HCT116 (cell line): ENCODE data around the gene ASIC5.

Experiments used
- CEBPB ChIP-seq: IDR thresholded peaks from 2 replicates; pipeline ENCODE4 v1.6.1; 2012; ENCODE audit warnings: low read depth
- ELF1 ChIP-seq: IDR thresholded peaks from 2 replicates; pipeline ENCODE4 v1.6.1; 2012; ENCODE audit warnings: low read depth, borderline replicate concordance
- EZH2 ChIP-seq: fragments of 200-600 bp; sonication (generic); IDR thresholded peaks from 2 replicates; pipeline ENCODE4 v1.6.1; 2017; ENCODE audit warnings: antibody characterized with exemption, mixed run types
- POLR2A ChIP-seq: IDR thresholded peaks from 2 replicates; pipeline ENCODE4 v1.7.0; 2011; ENCODE audit warnings: borderline replicate concordance; ENCODE audit not compliant: insufficient read depth, insufficient read length; ENCODE audit errors: extremely low read depth
- RAD21 ChIP-seq: IDR thresholded peaks from 2 replicates; pipeline ENCODE4 v1.6.1; 2012; ENCODE audit warnings: low read depth, mild to moderate bottlenecking
- SIN3A ChIP-seq: IDR thresholded peaks from 2 replicates; pipeline ENCODE4 v1.6.1; 2012; ENCODE audit warnings: low read depth
- SRF ChIP-seq: IDR thresholded peaks from 2 replicates; pipeline ENCODE4 v1.6.1; 2012; ENCODE audit warnings: low read depth
- TF ChIP-seq, protein P1 (sequence below), 3 experiments: fragments of 200-600 bp in 1 of 3; sonication (generic) in 1 of 3; IDR thresholded peaks in 2 of 3; conservative IDR thresholded peaks in 1 of 3; 2 replicates each; pipeline ENCODE4 v1.5.1; 2012 to 2017; ENCODE audit warnings: low read depth in 2 of 3, low read length in 2 of 3, antibody characterized with exemption in 1 of 3, borderline replicate concordance in 1 of 3, control low read depth in 1 of 3, mild to moderate bottlenecking in 1 of 3, mixed read lengths in 1 of 3, mixed run types in 1 of 3, moderate library complexity in 1 of 3; ENCODE audit not compliant: insufficient read depth in 1 of 3

DNA sequence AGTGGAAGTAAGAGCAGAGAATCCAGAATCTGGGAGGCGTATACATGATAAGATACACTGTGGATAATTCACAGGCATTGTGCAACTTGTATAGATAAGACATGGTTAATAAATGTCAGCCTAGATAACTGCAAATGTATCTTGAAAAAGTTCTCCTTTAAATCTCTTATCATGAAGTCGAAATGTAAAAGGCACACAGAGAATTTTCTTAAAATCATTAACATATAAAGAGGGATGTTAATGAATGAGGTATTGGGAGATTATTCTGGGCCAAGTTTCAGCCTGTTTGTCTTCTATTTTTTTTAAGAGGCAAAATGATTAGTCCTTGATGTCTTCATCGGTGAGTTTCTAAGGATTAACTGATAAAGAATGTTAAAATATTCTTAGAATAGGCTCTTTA, 38.3 kb upstream of the ASIC5 start:
- TF ChIP-seq ELF1 (no peak), POLR2A (no peak), RAD21 (no peak), CEBPB (no peak), SRF (no peak), SIN3A (no peak), EZH2 (no peak)
- TF ChIP-seq, protein P1, sequence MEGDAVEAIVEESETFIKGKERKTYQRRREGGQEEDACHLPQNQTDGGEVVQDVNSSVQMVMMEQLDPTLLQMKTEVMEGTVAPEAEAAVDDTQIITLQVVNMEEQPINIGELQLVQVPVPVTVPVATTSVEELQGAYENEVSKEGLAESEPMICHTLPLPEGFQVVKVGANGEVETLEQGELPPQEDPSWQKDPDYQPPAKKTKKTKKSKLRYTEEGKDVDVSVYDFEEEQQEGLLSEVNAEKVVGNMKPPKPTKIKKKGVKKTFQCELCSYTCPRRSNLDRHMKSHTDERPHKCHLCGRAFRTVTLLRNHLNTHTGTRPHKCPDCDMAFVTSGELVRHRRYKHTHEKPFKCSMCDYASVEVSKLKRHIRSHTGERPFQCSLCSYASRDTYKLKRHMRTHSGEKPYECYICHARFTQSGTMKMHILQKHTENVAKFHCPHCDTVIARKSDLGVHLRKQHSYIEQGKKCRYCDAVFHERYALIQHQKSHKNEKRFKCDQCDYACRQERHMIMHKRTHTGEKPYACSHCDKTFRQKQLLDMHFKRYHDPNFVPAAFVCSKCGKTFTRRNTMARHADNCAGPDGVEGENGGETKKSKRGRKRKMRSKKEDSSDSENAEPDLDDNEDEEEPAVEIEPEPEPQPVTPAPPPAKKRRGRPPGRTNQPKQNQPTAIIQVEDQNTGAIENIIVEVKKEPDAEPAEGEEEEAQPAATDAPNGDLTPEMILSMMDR (IDR thresholded peaks at IDR 0.05 in 2 of 3, conservative IDR thresholded peaks at IDR 0.05 in 1 of 3; ENCODE audit: borderline replicate concordance in 1 of 3, insufficient read depth in 1 of 3, low read depth in 2 of 3, low read length in 2 of 3) = no peak
